ENCODE measurements around the gene CCNI2.

Gene CCNI2

GRCh38 chr5:132765311-132766019 is 18.2 kb downstream of the CCNI2 start:
- no peak for DNase-seq

GRCh38 chr5:132766020-132766805 is 19.0 kb downstream of the CCNI2 start:
- no peak for DNase-seq

- no peak for DNase-seq
These were observed 19.5 kb downstream of the CCNI2 start for GRCh38 chr5:132766806-132767055.

GRCh38 chr5:132767150-132767549 is 19.9 kb downstream of the CCNI2 start:
- DNase-seq = no peak

- DNase-seq = no peak
These were observed 21.3 kb downstream of the CCNI2 start for GRCh38 chr5:132768485-132768868.

- no peak for DNase-seq
These were observed 23.4 kb downstream of the CCNI2 start for GRCh38 chr5:132770476-132771159.

- no peak for DNase-seq
These were observed 24.3 kb downstream of the CCNI2 start for GRCh38 chr5:132771503-132771998.

GRCh38 chr5:132772291-132773070 is 25.3 kb downstream of the CCNI2 start:
- no peak for DNase-seq

- no peak for DNase-seq
These were observed 25.9 kb downstream of the CCNI2 start for GRCh38 chr5:132773114-132773513.

GRCh38 chr5:132773601-132774355 is 26.6 kb downstream of the CCNI2 start:
- no peak for DNase-seq

- no peak for DNase-seq
These were observed 27.2 kb downstream of the CCNI2 start for GRCh38 chr5:132774406-132774805.

- DNase-seq = no peak
These were observed 27.7 kb downstream of the CCNI2 start for GRCh38 chr5:132774896-132775295.

GRCh38 chr5:132775476-132775961 is 28.3 kb downstream of the CCNI2 start:
- DNase-seq = no peak

- peak in 1 of 2 experiments; percentile 16 for DNase-seq
These were observed 29.1 kb downstream of the CCNI2 start for GRCh38 chr5:132776131-132776937.

GRCh38 chr5:132776938-132777208 is 29.6 kb downstream of the CCNI2 start:
- no peak for DNase-seq

- peak; percentile 55 to 57 for DNase-seq
These were observed 30.2 kb downstream of the CCNI2 start, which contains the start of gene SEPTIN8 for GRCh38 chr5:132777209-132778069. Gene SEPTIN8, minus strand, starts transcription at chr5:132777239. Its CDS starts 102 bp downstream, at chr5:132777137.

GRCh38 chr5:132778129-132778528 is 30.9 kb downstream of the CCNI2 start:
- DNase-seq = no peak

- DNase-seq = no peak
These were observed 31.6 kb downstream of the CCNI2 start for GRCh38 chr5:132778856-132779255.

GRCh38 chr5:132779961-132780360 is 32.7 kb downstream of the CCNI2 start:
- no peak for DNase-seq

GRCh38 chr5:132780577-132780976 is 33.4 kb downstream of the CCNI2 start:
- DNase-seq = no peak

Measured in activated CD4-positive, alpha-beta T cell treated with anti-CD3 and anti-CD28 coated beads, Interleukin-2, amount 50 U/mL, for 48 hours (primary cell).